Upper lobe of left lung (tissue), 4 donors: ENCODE measurements around the gene PDXK.

Experiments used
- POLR2A ChIP-seq, 4 donors: fragments of 450-650 bp; IDR thresholded peaks; one replicate each; pipeline ENCODE4 v1.5.1; 2016 to 2017; ENCODE audit warnings: antibody characterized with exemption in 4 of 4, mild to moderate bottlenecking in 2 of 4
- TF ChIP-seq, protein P1 (sequence below), 6 experiments: fragments of 450-650 bp in 4 of 6; fragments of 200-600 bp in 2 of 6; sonication (generic) in 2 of 6; IDR thresholded peaks; one replicate each; pipeline ENCODE4 v1.5.1; 2016 to 2019; ENCODE audit warnings: antibody characterized with exemption in 6 of 6

DNA sequence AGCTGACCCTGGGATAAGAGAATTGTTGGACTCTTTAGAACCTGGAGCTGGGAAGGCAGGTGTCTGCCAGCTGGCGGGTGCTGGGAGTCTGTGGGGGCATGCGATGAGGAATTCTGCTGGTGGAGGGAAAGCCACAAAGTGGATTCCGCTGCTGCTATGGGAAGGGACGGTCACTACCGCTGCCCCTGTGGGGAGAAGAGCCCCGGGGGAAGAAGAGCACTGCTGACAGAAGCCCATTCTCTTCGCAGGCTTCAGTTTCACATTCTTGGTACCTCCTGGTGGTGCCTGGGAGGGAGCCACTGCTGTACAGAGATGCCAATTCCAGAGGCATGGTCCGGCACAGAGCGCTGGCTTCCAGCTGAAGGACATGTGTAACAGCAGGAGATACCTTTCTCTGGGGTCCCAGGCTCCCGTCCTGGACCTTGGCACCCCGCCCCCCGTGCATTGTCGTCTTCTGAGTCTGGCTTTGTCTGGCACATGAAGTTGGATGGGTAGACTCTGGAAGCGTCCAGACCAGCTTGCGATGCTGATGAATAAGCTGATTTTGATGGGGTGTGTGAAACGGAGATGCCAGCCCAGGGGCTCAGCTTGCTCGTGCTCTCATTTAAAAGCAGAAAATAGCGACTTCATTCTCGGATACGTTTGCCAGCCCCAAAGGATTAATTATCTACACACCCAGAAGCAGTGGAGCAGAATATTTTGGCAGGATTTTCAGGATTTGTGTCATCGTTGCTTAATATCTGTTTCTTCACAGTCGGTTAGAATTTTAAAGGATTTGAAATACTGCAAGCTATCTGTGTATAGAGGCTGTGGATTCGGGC lies 13.2 kb downstream of the PDXK start:
- TF ChIP-seq POLR2A (IDR thresholded peaks at IDR 0.05) = no peak
- TF ChIP-seq, protein P1, sequence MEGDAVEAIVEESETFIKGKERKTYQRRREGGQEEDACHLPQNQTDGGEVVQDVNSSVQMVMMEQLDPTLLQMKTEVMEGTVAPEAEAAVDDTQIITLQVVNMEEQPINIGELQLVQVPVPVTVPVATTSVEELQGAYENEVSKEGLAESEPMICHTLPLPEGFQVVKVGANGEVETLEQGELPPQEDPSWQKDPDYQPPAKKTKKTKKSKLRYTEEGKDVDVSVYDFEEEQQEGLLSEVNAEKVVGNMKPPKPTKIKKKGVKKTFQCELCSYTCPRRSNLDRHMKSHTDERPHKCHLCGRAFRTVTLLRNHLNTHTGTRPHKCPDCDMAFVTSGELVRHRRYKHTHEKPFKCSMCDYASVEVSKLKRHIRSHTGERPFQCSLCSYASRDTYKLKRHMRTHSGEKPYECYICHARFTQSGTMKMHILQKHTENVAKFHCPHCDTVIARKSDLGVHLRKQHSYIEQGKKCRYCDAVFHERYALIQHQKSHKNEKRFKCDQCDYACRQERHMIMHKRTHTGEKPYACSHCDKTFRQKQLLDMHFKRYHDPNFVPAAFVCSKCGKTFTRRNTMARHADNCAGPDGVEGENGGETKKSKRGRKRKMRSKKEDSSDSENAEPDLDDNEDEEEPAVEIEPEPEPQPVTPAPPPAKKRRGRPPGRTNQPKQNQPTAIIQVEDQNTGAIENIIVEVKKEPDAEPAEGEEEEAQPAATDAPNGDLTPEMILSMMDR (IDR thresholded peaks at IDR 0.05) = no peak
